GM19193 (cell line): Measurements from ENCODE around the gene TBC1D4.

Source experiments
- POLR2A ChIP-seq: IDR thresholded peaks from 4 replicates; pipeline ENCODE4 v1.6.1; 2011; ENCODE audit not compliant: insufficient read depth, insufficient read length; ENCODE audit errors: extremely low read depth

The TBC1D4 gene

GRCh38 chr13:75324413-75324940, 157.5 kb downstream of the TBC1D4 start:
- TF ChIP-seq POLR2A: no peak

GRCh38 chr13:75321084-75321483, 160.9 kb downstream of the TBC1D4 start:
- TF ChIP-seq POLR2A: no peak

GRCh38 chr13:75319254-75319653, 162.7 kb downstream of the TBC1D4 start:
- no peak for TF ChIP-seq POLR2A

- TF ChIP-seq POLR2A: no peak
These were observed 163.7 kb downstream of the TBC1D4 start for GRCh38 chr13:75318138-75318833.

GRCh38 chr13:75316427-75316826, 165.5 kb downstream of the TBC1D4 start:
- no peak for TF ChIP-seq POLR2A

GRCh38 chr13:75312884-75313520, 169.0 kb downstream of the TBC1D4 start:
- TF ChIP-seq POLR2A: no peak

GRCh38 chr13:75309981-75310580, 171.9 kb downstream of the TBC1D4 start:
- no peak for TF ChIP-seq POLR2A

- no peak for TF ChIP-seq POLR2A
These were observed 173.7 kb downstream of the TBC1D4 start for GRCh38 chr13:75308222-75308621.

- no peak for TF ChIP-seq POLR2A
These were observed 174.5 kb downstream of the TBC1D4 start for GRCh38 chr13:75307370-75307949.

- no peak for TF ChIP-seq POLR2A
These were observed 176.9 kb downstream of the TBC1D4 start for GRCh38 chr13:75305059-75305458.

- no peak for TF ChIP-seq POLR2A
These were observed 178.7 kb downstream of the TBC1D4 start for GRCh38 chr13:75303263-75303662.

- no peak for TF ChIP-seq POLR2A
These were observed 179.8 kb downstream of the TBC1D4 start for GRCh38 chr13:75302071-75302698.

- no peak for TF ChIP-seq POLR2A
These were observed 181.8 kb downstream of the TBC1D4 start for GRCh38 chr13:75299913-75300862.

- no peak for TF ChIP-seq POLR2A
These were observed 182.7 kb downstream of the TBC1D4 start for GRCh38 chr13:75299246-75299645.
